Astrocyte of the spinal cord (primary cell): Measurements from ENCODE around the gene CLEC7A.

Experiments used
- DNase-seq: peaks from one replicate; pipeline ENCODE4 v3.0.0; 2011; ENCODE audit warnings: low read depth, low spot score
- H3K4me3 ChIP-seq: 2 replicates; pipeline ENCODE4 v1.5.1; 2011; ENCODE audit warnings: low read depth, mild to moderate bottlenecking, low read length, moderate library complexity
- in situ Hi-C: cut with HindIII; loops from 2 replicates; pipeline ENCODE4 v1.10.0; 2017; ENCODE audit warnings: low sequenced_read_pairs
- TF ChIP-seq, protein P1 (sequence below): IDR thresholded peaks from 2 replicates; pipeline ENCODE4 v1.5.1; 2012; ENCODE audit warnings: low read depth, mild to moderate bottlenecking, low read length, inconsistent platforms

CLEC7A gene

DNA sequence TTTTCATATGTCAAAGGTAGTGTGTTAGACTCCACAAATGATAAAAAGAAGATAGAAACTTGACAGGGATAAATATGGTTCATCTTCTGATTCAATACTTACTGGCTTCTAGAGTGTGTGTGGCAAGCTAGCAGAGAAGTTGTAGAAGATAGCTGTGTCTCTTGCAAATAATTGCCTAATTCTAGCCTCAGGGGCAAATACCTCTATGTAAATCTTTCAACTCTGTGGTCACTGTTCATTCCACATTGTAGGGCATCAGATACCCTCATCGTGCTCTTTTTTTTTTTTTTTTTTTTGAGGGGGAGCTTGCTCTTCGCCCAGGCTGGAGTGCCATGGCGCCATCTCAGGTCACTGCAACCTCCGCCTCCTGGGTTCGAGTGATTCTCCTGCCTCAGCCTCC lies 40.2 kb upstream of the CLEC7A start:
- DNase-seq: no peak
- TF ChIP-seq, protein P1, sequence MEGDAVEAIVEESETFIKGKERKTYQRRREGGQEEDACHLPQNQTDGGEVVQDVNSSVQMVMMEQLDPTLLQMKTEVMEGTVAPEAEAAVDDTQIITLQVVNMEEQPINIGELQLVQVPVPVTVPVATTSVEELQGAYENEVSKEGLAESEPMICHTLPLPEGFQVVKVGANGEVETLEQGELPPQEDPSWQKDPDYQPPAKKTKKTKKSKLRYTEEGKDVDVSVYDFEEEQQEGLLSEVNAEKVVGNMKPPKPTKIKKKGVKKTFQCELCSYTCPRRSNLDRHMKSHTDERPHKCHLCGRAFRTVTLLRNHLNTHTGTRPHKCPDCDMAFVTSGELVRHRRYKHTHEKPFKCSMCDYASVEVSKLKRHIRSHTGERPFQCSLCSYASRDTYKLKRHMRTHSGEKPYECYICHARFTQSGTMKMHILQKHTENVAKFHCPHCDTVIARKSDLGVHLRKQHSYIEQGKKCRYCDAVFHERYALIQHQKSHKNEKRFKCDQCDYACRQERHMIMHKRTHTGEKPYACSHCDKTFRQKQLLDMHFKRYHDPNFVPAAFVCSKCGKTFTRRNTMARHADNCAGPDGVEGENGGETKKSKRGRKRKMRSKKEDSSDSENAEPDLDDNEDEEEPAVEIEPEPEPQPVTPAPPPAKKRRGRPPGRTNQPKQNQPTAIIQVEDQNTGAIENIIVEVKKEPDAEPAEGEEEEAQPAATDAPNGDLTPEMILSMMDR: no peak
- in situ Hi-C loops: no loop called here
- no peak overlapping the region for H3K4me3 ChIP-seq

DNA sequence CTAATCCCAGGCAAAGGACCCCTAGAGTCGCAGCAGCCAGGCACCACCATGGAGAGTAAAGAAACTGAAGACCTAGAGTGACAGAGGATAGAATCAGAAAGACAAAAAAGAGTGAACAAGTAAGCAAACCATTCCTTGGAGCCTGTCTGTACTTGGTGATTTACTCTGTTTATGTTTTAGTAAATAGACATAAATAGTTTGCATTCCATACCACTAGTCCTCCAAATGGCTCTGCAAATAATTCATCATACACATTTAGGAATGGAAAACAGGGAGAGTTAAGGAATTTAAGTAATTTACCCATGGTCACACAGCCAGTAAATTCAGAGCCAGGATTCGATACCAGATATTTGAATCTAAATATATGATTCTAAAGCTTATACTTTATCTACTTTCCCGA lies 39.1 kb upstream of the CLEC7A start:
- TF ChIP-seq, protein P1: no peak
- in situ Hi-C loops: no loop called here
- DNase-seq: no peak
- no peak overlapping the region for H3K4me3 ChIP-seq

DNA sequence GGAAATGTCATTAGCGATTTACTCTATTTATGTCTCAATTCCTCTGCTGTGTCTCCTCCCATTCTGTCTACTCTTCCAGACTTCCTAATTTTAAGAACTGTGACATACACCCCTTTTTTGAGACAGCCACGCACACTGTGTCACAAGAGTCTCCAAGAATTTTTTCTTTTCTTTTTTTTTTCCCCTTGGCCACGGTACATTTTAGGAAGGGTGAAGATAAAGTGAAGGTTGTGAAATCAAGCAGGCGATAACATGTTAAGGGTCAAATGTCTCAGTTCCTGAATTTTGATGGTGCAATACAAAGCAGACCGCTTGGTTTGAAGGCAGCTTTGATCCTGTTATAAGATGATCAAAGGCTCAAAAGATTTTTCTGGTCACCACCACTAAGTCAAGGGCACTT lies 37.6 kb upstream of the CLEC7A start:
- TF ChIP-seq, protein P1: no peak
- DNase-seq: no peak
- in situ Hi-C loops: no loop called here
- no peak overlapping the region for H3K4me3 ChIP-seq

DNA sequence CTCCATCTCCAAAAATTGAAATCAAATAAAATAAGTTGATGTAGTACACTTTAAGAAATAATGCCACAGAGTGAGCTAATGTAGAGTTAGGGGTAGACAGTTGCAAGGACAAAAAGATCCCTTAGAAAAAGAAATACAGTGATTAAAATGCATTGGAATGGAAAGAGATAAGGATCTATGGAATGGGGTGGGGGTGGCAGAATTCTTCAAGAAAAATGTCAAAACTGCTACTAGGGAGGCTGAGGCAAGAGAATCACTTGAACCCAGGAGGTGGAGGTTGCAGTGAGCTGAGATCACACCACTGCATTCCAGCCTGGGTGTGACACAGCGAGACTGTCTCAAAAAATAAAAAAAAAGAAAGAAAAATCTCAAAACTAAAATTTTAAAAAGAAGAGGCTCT lies 35.4 kb upstream of the CLEC7A start:
- TF ChIP-seq, protein P1: no peak
- DNase-seq: no peak
- in situ Hi-C loops: no loop called here
- H3K4me3 ChIP-seq: no peak overlapping the region

DNA sequence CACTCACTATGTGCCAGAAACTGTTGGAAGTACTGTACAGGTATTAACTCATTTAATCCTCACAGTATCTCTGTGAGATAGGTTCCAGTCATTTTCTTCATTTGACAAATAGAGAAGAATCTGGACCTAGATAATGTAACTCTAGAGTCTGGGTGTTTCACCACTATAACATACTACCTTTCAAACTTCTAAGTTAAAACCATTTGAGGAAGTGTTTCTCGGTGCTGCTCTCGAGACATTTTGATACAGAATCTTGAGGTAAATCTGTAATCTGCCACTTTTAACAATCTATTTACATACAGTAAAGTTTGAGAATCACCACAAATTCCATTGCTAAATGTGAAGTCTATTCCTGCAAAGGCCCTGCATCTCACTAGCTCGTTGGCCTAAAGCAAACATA lies 33.1 kb upstream of the CLEC7A start:
- in situ Hi-C loops: no loop called here
- DNase-seq: no peak
- no peak overlapping the region for H3K4me3 ChIP-seq
- TF ChIP-seq, protein P1: no peak

DNA sequence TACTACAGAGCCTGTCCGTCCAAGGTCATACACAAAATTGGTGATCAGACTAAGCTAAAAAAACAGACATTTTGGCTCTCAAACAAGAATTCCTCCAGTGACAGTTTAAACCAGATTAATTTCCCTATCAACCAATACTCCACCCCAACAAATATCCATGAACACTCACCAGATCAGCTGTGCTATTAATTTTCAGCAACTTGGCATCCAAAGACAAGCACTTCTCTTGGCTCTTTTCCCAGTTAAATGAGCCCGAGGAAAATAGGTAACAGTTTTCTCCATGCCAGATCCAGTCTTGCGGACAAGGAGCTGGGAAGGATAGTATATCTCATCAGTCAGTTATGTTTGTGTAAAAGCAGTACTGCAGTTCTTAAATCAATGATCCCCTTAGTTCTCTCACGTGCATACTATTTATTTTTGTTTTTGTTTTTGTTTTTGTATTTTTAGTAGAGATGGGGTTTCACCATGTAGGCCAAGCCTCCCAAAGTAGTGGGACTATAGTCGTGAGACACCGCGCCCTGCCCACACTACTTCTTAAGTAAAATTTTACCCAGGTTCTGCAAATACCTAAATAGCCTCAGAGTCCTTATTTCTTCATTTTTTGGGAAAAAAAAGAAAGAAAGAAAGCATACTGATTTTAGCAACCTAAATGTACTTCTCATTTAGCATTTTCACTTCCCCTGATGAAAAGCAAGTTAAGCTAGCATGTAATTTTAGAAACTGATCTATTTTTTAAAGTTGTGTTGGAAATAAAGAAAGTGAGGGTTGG lies 30.8 kb upstream of the CLEC7A start:
- DNase-seq: no peak
- H3K4me3 ChIP-seq: no peak overlapping the region
- in situ Hi-C loops: no loop called here

More for the DNA sequence above, 30.8 kb upstream of the CLEC7A start:
- TF ChIP-seq, protein P1: no peak
